GM12874 (cell line): Measurements from ENCODE around the gene CALR.

Experiments used
- TF ChIP-seq, protein P1 (sequence below): IDR thresholded peaks from 2 replicates; pipeline ENCODE4 v1.5.1; 2011; ENCODE audit warnings: low read depth, mild to moderate bottlenecking, control low read depth, low read length, moderate library complexity; ENCODE audit not compliant: insufficient read depth

The CALR gene

DNA sequence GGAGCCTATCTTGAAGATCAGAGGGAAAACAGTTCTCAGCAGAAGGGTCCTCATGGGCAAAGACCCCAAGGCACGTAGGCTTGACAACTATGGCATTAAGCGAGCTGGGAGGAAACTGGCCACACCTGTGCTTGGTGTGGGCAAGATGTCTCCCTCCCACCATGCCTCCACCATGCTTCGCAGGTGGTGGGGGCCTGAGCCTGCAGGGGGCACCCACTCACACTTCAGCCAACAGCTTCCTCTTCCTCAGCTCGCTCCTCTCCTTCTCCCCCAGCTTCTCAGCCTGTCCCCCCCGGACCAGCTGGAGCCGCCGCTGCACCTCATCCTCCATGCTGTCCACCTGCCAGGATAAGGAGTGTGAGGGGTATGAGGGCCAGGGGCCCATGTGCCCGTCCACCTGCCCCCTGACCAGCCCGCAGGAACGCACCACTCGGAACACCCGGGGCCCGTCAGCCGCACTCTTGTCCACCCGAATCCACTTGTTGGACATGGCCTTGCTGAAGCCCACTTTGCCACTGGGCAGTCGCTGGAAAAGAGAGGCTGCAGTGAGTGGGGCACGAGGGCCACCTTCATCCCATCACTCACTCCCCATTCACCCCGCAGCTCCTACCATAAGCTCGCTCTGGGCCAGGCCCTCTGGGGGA, 8.3 kb upstream of the CALR start:
- TF ChIP-seq, protein P1, sequence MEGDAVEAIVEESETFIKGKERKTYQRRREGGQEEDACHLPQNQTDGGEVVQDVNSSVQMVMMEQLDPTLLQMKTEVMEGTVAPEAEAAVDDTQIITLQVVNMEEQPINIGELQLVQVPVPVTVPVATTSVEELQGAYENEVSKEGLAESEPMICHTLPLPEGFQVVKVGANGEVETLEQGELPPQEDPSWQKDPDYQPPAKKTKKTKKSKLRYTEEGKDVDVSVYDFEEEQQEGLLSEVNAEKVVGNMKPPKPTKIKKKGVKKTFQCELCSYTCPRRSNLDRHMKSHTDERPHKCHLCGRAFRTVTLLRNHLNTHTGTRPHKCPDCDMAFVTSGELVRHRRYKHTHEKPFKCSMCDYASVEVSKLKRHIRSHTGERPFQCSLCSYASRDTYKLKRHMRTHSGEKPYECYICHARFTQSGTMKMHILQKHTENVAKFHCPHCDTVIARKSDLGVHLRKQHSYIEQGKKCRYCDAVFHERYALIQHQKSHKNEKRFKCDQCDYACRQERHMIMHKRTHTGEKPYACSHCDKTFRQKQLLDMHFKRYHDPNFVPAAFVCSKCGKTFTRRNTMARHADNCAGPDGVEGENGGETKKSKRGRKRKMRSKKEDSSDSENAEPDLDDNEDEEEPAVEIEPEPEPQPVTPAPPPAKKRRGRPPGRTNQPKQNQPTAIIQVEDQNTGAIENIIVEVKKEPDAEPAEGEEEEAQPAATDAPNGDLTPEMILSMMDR = no peak

DNA sequence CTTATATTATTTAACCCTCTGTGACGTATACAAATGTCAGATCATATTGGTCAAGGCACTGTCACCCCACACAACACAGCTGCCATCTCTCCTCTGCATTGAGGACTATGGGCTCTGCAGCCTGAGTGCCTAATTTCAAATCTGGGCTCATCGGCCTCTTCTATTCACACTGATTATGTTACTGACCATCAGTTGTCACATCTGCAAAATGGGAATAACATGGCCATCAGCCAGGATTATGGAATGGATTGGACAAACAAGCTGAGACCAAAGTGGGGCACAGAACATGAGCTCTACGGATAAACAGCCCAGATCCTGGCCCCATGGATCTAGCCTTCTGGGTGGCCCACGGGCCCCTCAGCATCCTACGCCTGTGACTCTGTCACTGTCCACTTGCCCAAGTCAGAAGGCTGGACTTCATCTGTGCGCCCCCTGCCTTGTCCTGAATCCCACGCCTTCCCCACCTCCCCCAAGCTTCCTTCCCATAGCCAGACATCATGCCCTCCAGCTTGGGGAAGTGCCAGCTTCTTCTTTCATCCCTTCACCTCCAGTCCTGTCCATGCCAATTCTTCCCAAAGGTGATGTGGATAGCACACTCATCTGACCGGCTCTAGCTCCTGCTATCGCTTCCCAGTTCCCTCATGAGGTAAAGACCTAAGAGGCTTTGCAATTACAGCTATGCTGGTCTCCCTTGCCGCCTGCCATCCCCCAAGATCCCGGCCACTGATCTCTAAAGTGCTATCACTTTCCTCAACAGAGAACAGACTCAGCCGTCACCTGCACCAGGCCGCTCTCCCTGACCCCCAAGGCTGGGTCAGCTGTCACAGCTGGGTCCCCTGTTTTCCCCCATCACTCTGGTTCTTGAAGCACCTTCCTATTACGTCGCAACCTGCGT, 5.8 kb upstream of the CALR start:
- TF ChIP-seq, protein P1 = no peak

DNA sequence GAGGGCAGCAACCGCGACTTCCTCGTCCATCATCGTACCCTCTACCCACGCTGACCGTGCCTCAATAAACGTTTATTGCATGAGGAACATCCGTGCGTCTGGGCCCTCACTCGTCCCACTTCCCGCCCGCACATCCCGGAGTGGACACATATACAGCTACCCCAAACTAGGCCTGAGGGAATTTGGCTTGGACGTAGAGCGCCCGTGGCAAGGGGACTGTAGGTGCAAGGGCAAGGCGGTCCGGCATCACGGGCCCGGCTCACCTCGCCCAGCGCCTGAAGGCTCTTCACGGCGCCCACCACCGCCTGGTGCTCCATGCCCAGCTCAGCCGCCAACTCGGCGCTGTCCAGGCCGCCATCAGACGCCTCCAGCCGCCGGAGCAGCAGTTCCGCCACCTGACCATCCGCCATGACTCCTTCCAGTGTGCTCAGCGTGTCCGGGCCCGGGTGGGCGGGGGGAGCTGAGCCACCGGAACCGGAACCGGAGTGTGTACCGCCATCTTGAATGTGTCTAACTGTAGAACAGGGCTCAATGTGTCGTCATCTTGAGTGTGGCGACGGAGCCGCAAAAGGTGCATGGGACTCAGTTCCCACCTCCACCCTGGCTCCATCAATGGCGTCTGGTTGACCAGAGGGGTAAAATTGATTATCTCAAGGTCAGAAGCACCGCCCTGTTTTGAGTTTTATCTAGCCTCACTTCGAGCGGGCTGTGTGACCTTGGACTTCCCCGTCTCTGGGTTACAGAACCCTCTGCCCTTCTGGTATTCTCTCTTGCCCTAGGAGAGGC, 4.9 kb upstream of the CALR start, which contains the start of gene FARSA:
FARSA (minus strand) TSS at position 425 of the 786 bp plus-strand sequence; CDS start at position 410, 15 bp downstream.
- TF ChIP-seq, protein P1 = no peak

DNA sequence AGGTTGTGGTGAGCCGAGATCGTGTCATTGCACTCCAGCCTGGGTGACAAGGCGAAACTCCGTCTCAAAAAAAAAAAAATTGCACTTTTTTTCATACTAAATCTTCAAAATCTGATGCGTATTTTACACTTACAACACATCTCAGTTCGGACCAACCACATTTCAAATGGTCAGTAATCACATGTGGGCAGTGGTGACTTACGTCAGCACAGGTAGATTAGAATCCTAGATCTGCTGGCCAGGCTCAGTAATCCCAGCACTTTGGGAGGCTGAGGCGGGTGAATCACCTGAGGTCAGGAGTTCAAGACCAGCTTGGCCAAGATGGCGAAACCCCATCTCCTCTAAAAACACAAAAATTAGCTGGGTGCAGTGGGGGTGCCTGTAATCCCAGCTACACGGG, 3.3 kb upstream of the CALR start:
- TF ChIP-seq, protein P1 = no peak

DNA sequence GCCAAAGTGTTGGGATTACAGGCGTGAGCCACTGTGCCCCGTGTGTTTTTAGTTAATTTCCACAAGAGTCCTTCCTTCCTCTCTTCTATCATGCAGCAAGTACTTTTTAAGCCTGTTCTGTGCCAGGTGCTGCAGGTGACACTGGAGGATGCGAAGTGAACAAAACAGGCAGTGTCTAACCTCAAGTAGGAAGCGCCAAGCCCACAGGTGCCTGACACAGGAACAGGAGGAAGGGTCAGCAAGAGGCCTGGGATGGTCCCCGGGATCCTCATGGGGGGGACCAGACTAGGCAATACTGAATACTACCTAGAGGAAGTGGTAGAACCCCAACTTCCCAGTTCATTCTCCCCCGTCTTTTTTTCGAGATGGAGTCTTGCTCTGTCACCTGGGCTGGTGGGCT, 1.8 kb upstream of the CALR start:
- TF ChIP-seq, protein P1 = no peak

DNA sequence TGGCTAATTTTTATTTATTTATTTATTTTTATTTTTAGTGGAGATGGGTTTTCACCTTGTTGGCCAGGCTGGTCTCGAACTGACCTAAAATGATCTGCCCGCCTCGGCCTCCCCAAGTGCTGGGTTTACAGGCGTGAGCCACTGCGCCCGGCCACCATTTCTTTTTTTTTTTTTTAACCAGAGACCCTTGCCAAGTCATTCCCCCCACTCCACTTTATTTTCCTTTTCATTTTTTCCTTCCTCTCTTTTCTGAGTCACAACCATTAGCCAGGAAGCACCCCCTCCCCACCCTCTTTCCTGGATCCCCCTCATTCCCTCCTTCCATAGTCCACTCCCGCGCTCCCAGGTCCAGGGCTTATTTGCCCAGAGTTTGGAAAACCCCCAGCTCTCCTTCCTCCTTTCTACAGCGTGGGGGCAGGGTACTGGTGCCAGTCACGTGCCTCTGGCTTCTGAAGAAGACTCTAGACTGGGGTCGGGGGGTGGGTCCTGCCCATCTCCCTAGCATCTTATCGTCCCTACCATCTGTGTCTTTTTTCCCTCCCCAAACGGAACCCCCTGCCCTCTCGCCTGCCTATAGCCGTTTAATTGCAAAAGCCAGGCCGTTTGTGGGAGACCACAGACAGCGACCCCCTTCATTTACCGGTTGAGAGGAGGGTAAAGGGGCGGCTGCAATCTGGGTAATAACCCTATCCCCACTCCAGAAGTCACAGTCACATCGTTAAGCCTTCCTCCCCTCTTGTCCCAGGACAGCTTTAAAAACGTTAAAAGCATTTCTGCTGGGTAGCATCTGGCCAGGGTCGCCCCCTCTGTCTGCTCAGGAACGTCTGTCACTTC, 1.1 kb upstream of the CALR start:
- TF ChIP-seq, protein P1 = no peak
